ENCODE data around the gene BMP6.

- no peak for TF ChIP-seq EZH2 (IDR thresholded peaks at IDR 0.05)
- no peak for TF ChIP-seq SIN3A (IDR thresholded peaks at IDR 0.05; ENCODE audit: low read depth)
- TF ChIP-seq RAD21 (IDR thresholded peaks at IDR 0.05; ENCODE audit: low read depth), result no peak
- no peak for TF ChIP-seq POLR2AphosphoS5 (IDR thresholded peaks at IDR 0.05; ENCODE audit: low read depth, low read length)
- no peak for TF ChIP-seq CTCF (IDR thresholded peaks at IDR 0.05 in 2 of 3, conservative IDR thresholded peaks at IDR 0.05 in 1 of 3; ENCODE audit: borderline replicate concordance in 1 of 3, insufficient read depth in 1 of 3, low read depth in 2 of 3, low read length in 2 of 3)
- no peak for TF ChIP-seq POLR2A (IDR thresholded peaks at IDR 0.05; ENCODE audit: borderline replicate concordance, extremely low read depth, insufficient read depth, insufficient read length)
- no peak for TF ChIP-seq YY1 (IDR thresholded peaks at IDR 0.05; ENCODE audit: extremely low read depth, insufficient replicate concordance, low read depth, low read length)
- no peak for TF ChIP-seq FOSL1 (IDR thresholded peaks at IDR 0.05; ENCODE audit: low read depth)
- TF ChIP-seq SP1 (IDR thresholded peaks at IDR 0.05; ENCODE audit: low read depth), result no peak
- no peak for TF ChIP-seq EZH2phosphoT487 (IDR thresholded peaks at IDR 0.05; ENCODE audit: borderline replicate concordance)
- TF ChIP-seq CEBPB (IDR thresholded peaks at IDR 0.05; ENCODE audit: low read depth), result no peak
- no peak for TF ChIP-seq REST (IDR thresholded peaks at IDR 0.05; ENCODE audit: low read depth)
- TF ChIP-seq JUND (IDR thresholded peaks at IDR 0.05), result no peak
Observed at GRCh38 chr6:7896465-7896987, 170.6 kb downstream of the BMP6 start.

Data from HCT116 (cell line).